ENCODE data around the gene OR2V1. TPM values are rescaled to one million over a fixed set of nuclear protein-coding genes. Genes with fewer than 3 reads are reported as not detected.

Gene OR2V1
- total RNA-seq, 4 donors from 2014 or later = not detected

- Histone ChIP-seq H3K4me3 (no peak overlapping the region), H3K27me3 (no peaks in the 10 kb centered on the region), H3K9me3 (no peaks in the 10 kb centered on the region), H3K27ac (no peak overlapping the region), H3K4me1 (no peaks in the 10 kb centered on the region), H3K36me3 (no peaks in the 10 kb centered on the region)
- no peak for DNase-seq
- TF ChIP-seq CTCF (IDR thresholded peaks at IDR 0.05) (no peak), POLR2A (IDR thresholded peaks at IDR 0.05) (no peak)
These were observed 43.7 kb downstream of the OR2V1 start for GRCh38 chr5:181087309-181087708.

GRCh38 chr5:181086884-181087205 lies 44.1 kb downstream of the OR2V1 start:
- H3K4me1 ChIP-seq = no peaks in the 10 kb centered on the region
- no peak overlapping the region for H3K27ac ChIP-seq
- no peaks in the 10 kb centered on the region for H3K27me3 ChIP-seq
- H3K9me3 ChIP-seq = no peaks in the 10 kb centered on the region
- H3K36me3 ChIP-seq = no peaks in the 10 kb centered on the region
- H3K4me3 ChIP-seq = no peak overlapping the region
- TF ChIP-seq CTCF (IDR thresholded peaks at IDR 0.05) (no peak), POLR2A (IDR thresholded peaks at IDR 0.05) (no peak)
- DNase-seq = no peak

GRCh38 chr5:181086026-181086883 lies 44.7 kb downstream of the OR2V1 start:
- Histone ChIP-seq H3K36me3 (no peaks in the 10 kb centered on the region), H3K4me1 (no peaks in the 10 kb centered on the region), H3K4me3 (no peak overlapping the region), H3K27me3 (no peaks in the 10 kb centered on the region), H3K9me3 (no peaks in the 10 kb centered on the region), H3K27ac (no peak overlapping the region)
- DNase-seq = no peak
- TF ChIP-seq CTCF (IDR thresholded peaks at IDR 0.05) = no peak
- no peak for TF ChIP-seq POLR2A (IDR thresholded peaks at IDR 0.05)

GRCh38 chr5:181084621-181085195 lies 46.3 kb downstream of the OR2V1 start:
- Histone ChIP-seq H3K27ac (no peak overlapping the region), H3K27me3 (no peaks in the 10 kb centered on the region), H3K9me3 (no peaks in the 10 kb centered on the region), H3K4me3 (no peak overlapping the region), H3K4me1 (no peaks in the 10 kb centered on the region), H3K36me3 (no peaks in the 10 kb centered on the region)
- TF ChIP-seq POLR2A (IDR thresholded peaks at IDR 0.05) (no peak), CTCF (IDR thresholded peaks at IDR 0.05) (no peak)
- no peak for DNase-seq

- Histone ChIP-seq H3K27me3 (no peaks in the 10 kb centered on the region), H3K36me3 (no peaks in the 10 kb centered on the region), H3K9me3 (no peaks in the 10 kb centered on the region), H3K27ac (no peak overlapping the region), H3K4me1 (no peaks in the 10 kb centered on the region), H3K4me3 (no peak overlapping the region)
- DNase-seq = no peak
- TF ChIP-seq CTCF (IDR thresholded peaks at IDR 0.05) (no peak), POLR2A (IDR thresholded peaks at IDR 0.05) (no peak)
These were observed 49.0 kb downstream of the OR2V1 start for GRCh38 chr5:181081989-181082388.

Data from Peyer's patch (tissue), 4 donors.